Heart left ventricle (tissue), 13 donors: ENCODE data around the gene DGKG.

Experiments used
- POLR2A ChIP-seq, 2 donors: fragments of 450-650 bp; IDR thresholded peaks; one replicate each; pipeline ENCODE4 v1.6.1; 2017; ENCODE audit warnings: antibody characterized with exemption in 2 of 2, mild to moderate bottlenecking in 2 of 2, moderate library complexity in 2 of 2
- TF ChIP-seq, protein P1 (sequence below), 12 donors: fragments of 200-600 bp; sonication (generic) in 4 of 12; IDR thresholded peaks; one replicate each; pipeline versions ENCODE4 v1.5.0 to v1.8.0; 2018 to 2022; ENCODE audit warnings: antibody characterized with exemption in 12 of 12, mild to moderate bottlenecking in 5 of 12
- donor health status: ischemic (EF 13 %, LVEDD 7.1; RV severe dilation, severe dysfunction).
- donor health status: DM: no; HTN: yes; CAD: no.
- donor health status: DM: no; HTN: no; CAD: no.
- donor health status: ischemic (EF 25% LVEDD 6.9; RV normal size, moderate dysfunction).
- donor health status: ischemic (EF 25% LVEDD 5.7; RV mildly dilated, moderate dysfunction).
- donor health status: ischemic (EF 35%, LVEDD 5.7; RV mildly dilated, moderate dysfunction).
- donor health status: nonischemic (EF 11% LVEDD 7.7; RV severe dilation, severe dysfunction).
- donor health status: DM: yes; HTN: yes; CAD: no.
- donor health status: PGD.
- donor health status: ischemic (EF 29% LVEDD 5.4; RV normal size, mild dysfunction).
- donor health status: nonischemic (EF 23%, LVEDD 6.1; RV moderate dilation, normal function).

DNA sequence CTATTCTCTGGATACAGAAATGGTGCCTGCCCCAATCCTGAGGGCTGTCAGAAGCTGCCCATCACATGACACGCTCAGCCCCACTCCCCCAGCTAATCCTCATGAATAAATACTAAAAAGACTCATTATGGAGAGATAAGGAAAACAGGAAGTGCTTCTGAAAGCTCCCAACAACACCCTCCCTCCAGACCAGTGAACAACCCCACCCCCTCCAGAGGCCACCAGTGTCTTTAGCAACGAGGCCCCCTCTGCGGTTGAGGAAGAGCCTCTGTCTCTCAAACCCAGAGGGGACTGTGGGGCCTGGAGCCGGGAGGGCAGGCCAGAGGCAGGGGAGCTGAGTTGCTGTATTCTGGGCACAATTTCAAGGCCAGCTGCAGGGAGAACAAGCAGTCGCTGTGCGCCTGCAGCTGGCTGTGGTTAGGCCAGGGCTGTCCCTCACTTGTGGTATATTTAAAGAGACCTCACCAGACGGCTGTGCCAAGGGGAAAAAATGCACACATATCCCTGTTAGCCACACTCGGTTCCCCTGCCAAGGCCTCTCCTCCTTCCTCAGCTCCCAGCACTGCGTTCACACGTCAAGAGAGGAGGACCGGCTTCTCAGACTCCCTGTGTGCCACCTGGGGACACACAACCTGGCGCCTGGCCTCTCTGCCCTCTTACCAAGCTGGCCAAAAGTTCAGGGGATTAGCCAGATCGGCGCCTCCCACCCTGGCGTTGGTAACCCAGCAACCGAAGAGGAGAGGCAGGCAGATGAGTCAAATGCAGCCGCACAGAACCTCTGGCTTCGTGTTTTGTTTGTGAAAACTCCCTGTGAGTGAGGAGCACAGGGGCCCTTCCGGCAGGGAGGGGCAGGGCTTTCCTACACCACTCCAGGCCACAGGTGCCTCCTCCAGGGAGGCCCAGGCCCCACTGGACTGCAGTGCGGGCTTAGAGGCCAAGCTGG lies 152.0 kb downstream of the DGKG start:
- TF ChIP-seq POLR2A (IDR thresholded peaks at IDR 0.05): no peak
- TF ChIP-seq, protein P1, sequence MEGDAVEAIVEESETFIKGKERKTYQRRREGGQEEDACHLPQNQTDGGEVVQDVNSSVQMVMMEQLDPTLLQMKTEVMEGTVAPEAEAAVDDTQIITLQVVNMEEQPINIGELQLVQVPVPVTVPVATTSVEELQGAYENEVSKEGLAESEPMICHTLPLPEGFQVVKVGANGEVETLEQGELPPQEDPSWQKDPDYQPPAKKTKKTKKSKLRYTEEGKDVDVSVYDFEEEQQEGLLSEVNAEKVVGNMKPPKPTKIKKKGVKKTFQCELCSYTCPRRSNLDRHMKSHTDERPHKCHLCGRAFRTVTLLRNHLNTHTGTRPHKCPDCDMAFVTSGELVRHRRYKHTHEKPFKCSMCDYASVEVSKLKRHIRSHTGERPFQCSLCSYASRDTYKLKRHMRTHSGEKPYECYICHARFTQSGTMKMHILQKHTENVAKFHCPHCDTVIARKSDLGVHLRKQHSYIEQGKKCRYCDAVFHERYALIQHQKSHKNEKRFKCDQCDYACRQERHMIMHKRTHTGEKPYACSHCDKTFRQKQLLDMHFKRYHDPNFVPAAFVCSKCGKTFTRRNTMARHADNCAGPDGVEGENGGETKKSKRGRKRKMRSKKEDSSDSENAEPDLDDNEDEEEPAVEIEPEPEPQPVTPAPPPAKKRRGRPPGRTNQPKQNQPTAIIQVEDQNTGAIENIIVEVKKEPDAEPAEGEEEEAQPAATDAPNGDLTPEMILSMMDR (IDR thresholded peaks at IDR 0.05): no peak
